Tibial artery (tissue), 4 donors: ENCODE measurements around the gene PDILT.
"Not testable (repeated sequence)": the region's sequence is repeated elsewhere in the genome, so short reads cannot be mapped to it uniquely, and the experiment has no call there.

ENCODE experiments used
- DNase-seq, 2 donors: peaks; one replicate each; pipeline ENCODE4 v3.0.0-alpha.2; 2019
- H3K27ac ChIP-seq, 2 donors: fragments of 200-600 bp; sonication (generic) in 1 of 2; 1 replicate in 1 of 2; 2 replicates in 1 of 2; pipeline ENCODE4 v1.5.1; 2018 to 2019; ENCODE audit warnings: mild to moderate bottlenecking in 1 of 2
- H3K27me3 ChIP-seq, 2 donors: fragments of 200-600 bp; sonication (generic) in 1 of 2; one replicate each; pipeline versions ENCODE4 v1.5.1 to v1.6.0; 2016 to 2019
- H3K36me3 ChIP-seq, 3 donors: fragments of 200-600 bp; sonication (generic) in 2 of 3; one replicate each; pipeline ENCODE4 v1.5.1; 2016 to 2019; ENCODE audit warnings: mild to moderate bottlenecking in 2 of 3
- H3K4me1 ChIP-seq, 4 donors: fragments of 200-600 bp; sonication (generic) in 2 of 4; 1 replicate in 3 of 4; 2 replicates in 1 of 4; pipeline ENCODE4 v1.5.1; 2016 to 2019
- H3K4me3 ChIP-seq, 2 donors: fragments of 200-600 bp; sonication (generic) in 1 of 2; 1 replicate in 1 of 2; 2 replicates in 1 of 2; pipeline ENCODE4 v1.5.1; 2018 to 2019; ENCODE audit warnings: mild to moderate bottlenecking in 2 of 2
- H3K9me3 ChIP-seq, 3 donors: fragments of 200-600 bp; sonication (generic) in 1 of 3; one replicate each; pipeline ENCODE4 v1.5.1; 2016 to 2019
- intact Hi-C: fragments of 100-400 bp; cut with DNase I; formaldehyde crosslinking; loops from one replicate; pipeline ENCODE4 v1.15.0; 2023; ENCODE audit warnings: low total_unique reads
- TF ChIP-seq, protein P1 (sequence below), 2 experiments: fragments of 200-600 bp in 1 of 2; fragments of 450-650 bp in 1 of 2; IDR thresholded peaks; one replicate each; pipeline ENCODE4 v1.5.1; 2017 to 2019; ENCODE audit warnings: antibody characterized with exemption in 2 of 2, mild to moderate bottlenecking in 1 of 2, moderate library complexity in 1 of 2

The PDILT gene

DNA sequence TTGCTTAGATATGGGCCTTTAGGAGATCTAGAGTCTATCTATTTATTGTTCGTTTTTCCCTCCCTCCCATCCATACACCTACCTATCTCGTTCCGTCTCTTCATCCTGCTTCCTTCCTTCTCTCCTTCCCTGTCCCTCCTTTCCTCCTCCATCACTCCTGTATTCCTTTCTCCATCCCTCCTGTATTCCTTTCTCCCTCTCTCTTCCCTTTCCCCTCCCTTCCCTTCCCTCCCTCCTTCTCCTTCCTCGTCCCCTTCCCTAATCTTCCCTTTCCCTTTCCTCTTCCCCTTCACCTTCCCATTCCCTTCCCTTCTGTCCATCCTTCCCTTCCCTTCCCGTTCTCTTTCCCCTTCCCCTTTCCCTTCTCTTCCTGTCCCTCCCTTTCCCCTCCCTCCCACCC, 87.8 kb downstream of the PDILT start:
- Histone ChIP-seq H3K27me3 (no peaks in the 10 kb centered on the region), H3K27ac (no peak overlapping the region), H3K4me3 (no peak overlapping the region), H3K4me1 (no peaks in the 10 kb centered on the region), H3K36me3 (no peaks in the 10 kb centered on the region), H3K9me3 (no peaks in the 10 kb centered on the region)
- intact Hi-C loops = no loop called here
- no peak for DNase-seq
- TF ChIP-seq, protein P1, sequence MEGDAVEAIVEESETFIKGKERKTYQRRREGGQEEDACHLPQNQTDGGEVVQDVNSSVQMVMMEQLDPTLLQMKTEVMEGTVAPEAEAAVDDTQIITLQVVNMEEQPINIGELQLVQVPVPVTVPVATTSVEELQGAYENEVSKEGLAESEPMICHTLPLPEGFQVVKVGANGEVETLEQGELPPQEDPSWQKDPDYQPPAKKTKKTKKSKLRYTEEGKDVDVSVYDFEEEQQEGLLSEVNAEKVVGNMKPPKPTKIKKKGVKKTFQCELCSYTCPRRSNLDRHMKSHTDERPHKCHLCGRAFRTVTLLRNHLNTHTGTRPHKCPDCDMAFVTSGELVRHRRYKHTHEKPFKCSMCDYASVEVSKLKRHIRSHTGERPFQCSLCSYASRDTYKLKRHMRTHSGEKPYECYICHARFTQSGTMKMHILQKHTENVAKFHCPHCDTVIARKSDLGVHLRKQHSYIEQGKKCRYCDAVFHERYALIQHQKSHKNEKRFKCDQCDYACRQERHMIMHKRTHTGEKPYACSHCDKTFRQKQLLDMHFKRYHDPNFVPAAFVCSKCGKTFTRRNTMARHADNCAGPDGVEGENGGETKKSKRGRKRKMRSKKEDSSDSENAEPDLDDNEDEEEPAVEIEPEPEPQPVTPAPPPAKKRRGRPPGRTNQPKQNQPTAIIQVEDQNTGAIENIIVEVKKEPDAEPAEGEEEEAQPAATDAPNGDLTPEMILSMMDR (IDR thresholded peaks at IDR 0.05) = no peak

DNA sequence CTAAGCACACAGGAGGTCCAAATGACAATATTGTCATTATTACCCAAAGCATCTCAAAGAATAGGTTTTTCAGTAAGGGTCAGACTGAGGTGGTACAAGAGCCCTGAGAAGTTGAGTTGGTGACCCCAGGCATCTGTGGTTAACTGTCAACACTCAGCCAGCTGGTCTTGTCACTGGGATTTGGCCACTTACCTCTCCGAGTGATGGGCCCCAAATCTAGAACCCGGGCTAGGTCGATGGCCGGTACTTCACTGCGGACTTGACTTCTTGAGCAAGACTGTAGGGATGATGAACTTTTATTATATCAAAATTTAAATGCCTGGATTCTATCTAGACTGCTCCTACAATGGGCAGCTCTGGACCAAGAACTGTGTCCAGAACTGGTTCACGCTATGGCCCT, 88.8 kb downstream of the PDILT start:
- no peak overlapping the region for H3K27ac ChIP-seq
- intact Hi-C loops = no loop called here
- TF ChIP-seq, protein P1 (IDR thresholded peaks at IDR 0.05) = no peak
- no peaks in the 10 kb centered on the region for H3K27me3 ChIP-seq
- no peaks in the 10 kb centered on the region for H3K4me1 ChIP-seq
- H3K9me3 ChIP-seq = no peaks in the 10 kb centered on the region
- H3K4me3 ChIP-seq = no peak overlapping the region
- no peaks in the 10 kb centered on the region for H3K36me3 ChIP-seq
- DNase-seq = no peak

DNA sequence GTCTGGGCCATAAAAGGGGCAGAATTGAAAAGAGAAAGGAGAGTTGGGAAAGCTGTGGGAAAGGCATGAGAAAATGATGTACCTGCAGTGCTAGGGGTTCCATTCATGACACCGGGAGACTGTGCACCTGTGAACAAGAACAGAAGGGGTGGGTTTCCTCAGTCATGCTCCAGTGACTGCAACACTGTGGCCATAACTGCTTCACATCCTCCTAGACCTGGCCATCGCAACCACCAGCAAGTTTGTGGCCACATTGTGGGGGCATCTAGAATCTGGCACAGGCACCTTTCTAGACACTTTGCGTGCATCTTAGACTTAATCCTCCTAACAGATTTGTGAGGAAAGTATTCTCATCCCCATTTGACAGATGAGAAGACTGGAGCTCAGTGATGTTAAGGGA, 90.0 kb downstream of the PDILT start:
- H3K27me3 ChIP-seq = no peaks in the 10 kb centered on the region
- DNase-seq = no peak

DNA sequence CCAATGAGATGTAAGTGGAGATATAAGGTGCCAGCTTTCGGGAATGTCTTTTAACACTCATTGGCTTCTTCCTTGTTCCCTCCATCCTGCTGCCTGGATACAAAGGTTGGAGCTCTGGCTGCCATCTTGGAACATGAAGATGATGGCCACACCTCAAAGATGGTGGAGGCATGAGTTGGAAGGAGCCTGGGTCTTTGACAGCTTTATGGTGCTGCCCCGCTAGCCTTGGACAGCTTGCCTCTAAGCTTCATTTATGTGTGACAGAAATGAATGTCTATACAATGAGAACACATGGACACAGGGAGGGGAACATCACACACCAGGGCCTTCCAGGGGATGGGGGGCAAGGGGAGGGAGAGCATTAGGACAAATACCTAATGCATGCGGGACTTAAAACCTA, 90.8 kb downstream of the PDILT start:
- no peak overlapping the region for H3K4me3 ChIP-seq
- H3K27me3 ChIP-seq = no peaks in the 10 kb centered on the region
- no peaks in the 10 kb centered on the region for H3K9me3 ChIP-seq
- no peaks in the 10 kb centered on the region for H3K4me1 ChIP-seq
- no peaks in the 10 kb centered on the region for H3K36me3 ChIP-seq
- H3K27ac ChIP-seq = no peak overlapping the region
- intact Hi-C loops = no loop called here
- no peak for DNase-seq
- TF ChIP-seq, protein P1 (IDR thresholded peaks at IDR 0.05) = no peak

More for the DNA sequence above, 90.0 kb downstream of the PDILT start:
- no peaks in the 10 kb centered on the region for H3K36me3 ChIP-seq
- no peak overlapping the region for H3K27ac ChIP-seq
- intact Hi-C loops = no loop called here
- H3K4me3 ChIP-seq = no peak overlapping the region
- H3K9me3 ChIP-seq = no peaks in the 10 kb centered on the region
- TF ChIP-seq, protein P1 (IDR thresholded peaks at IDR 0.05) = no peak
- no peaks in the 10 kb centered on the region for H3K4me1 ChIP-seq

DNA sequence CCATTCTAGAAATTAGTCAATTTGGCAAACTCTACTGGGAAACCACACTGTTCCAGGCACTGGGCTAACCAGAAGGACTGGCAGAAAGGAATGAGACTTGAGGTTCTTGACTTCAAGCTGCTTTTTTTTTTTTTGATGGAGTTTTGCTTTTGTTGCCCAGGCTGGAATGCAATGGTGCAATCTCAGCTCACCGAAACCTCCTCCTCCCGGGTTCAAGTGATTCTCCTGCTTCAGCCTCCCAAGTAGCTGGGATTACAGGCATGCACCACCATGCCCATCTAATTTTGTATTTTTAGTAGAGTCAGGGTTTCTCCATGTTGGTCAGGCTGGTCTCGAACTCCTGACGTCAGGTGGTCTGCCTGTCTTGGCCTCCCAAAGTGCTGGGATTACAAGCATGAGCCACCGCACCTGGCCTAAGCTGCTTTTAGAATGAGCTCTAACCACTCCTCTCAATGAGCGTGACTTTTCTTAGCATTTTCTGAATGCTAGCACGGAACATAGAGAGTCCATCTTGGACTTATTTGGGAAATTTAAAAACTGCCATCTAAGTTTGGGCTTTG, 91.9 kb downstream of the PDILT start:
- H3K4me1 ChIP-seq, intact Hi-C loops, DNase-seq, H3K9me3 ChIP-seq, H3K4me3 ChIP-seq, H3K36me3 ChIP-seq, H3K27ac ChIP-seq, H3K27me3 ChIP-seq: not testable (repeated sequence)

DNA sequence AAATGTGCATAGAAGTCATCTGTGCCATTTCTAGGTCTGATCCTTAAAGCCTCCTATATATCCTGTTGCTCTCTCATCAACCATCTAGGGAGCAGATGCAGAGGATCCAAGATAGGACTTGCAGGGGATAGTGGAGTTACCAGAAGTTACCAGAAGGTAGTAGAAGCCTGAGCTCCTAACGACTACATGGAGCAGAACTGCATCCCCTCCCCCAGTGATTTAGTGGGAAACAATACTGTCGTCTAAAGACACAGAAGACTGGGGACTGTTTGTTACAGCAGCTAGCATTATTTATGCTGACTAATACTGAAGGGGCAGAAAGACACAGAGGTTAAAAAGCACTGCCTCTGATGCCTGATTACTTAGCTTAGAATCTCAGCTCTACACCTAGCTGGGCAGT, 93.0 kb downstream of the PDILT start:
- Histone ChIP-seq H3K4me1 (no peaks in the 10 kb centered on the region), H3K9me3 (no peaks in the 10 kb centered on the region), H3K4me3 (no peak overlapping the region), H3K27ac (no peak overlapping the region), H3K36me3 (no peaks in the 10 kb centered on the region), H3K27me3 (no peaks in the 10 kb centered on the region)
- TF ChIP-seq, protein P1 (IDR thresholded peaks at IDR 0.05) = no peak
- DNase-seq = no peak
- intact Hi-C loops = no loop called here
